IPS-15b (cell line): Measurements from ENCODE around the gene RPF1.

Source experiments
- H3K27me3 ChIP-seq: one replicate; pipeline ENCODE4 v1.6.1; 2013; ENCODE audit warnings: low read length; ENCODE audit not compliant: control insufficient read depth, insufficient read depth
- H3K36me3 ChIP-seq: one replicate; pipeline ENCODE4 v1.6.1; 2013; ENCODE audit warnings: low read length; ENCODE audit not compliant: control insufficient read depth, insufficient read depth
- H3K4me1 ChIP-seq: one replicate; pipeline ENCODE4 v1.6.1; 2013; ENCODE audit warnings: mild to moderate bottlenecking, low read length; ENCODE audit not compliant: control insufficient read depth, insufficient read depth
- H3K4me3 ChIP-seq: one replicate; pipeline ENCODE4 v1.5.1; 2013; ENCODE audit warnings: low read depth, low read length
- H3K9ac ChIP-seq: one replicate; pipeline ENCODE4 v1.6.1; 2013; ENCODE audit warnings: low read depth, mild to moderate bottlenecking, low read length
- H3K9me3 ChIP-seq: one replicate; pipeline ENCODE4 v1.6.1; 2013; ENCODE audit warnings: mild to moderate bottlenecking, low read length; ENCODE audit not compliant: control insufficient read depth, insufficient read depth

The RPF1 gene

DNA sequence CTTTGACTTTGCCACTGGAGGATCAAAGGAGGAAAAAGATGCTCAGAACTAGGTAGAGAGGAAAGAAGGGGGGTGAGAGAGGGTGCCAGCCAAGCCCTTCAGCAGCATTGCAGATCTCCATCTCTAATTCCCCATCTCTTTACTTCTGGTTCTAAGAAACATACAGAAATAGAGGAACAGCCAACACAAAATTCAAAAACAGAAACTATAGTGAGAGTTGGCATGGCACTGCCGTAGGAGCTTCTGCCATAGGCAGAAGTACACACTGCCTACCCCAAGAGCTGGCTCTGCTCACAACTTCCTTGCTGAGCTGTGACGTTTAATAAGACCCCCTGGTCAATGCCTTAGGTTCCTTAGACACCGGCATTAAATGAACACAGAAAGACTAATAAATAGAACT lies 26.6 kb upstream of the RPF1 start:
- H3K4me3 ChIP-seq = no peak overlapping the region
- H3K36me3 ChIP-seq = no peaks in the 10 kb centered on the region
- peaks cover 2% of the 10 kb centered on the region for H3K27me3 ChIP-seq
- H3K4me1 ChIP-seq = no peaks in the 10 kb centered on the region
- no peak overlapping the region for H3K9ac ChIP-seq
- H3K9me3 ChIP-seq = no peaks in the 10 kb centered on the region

- Histone ChIP-seq H3K9ac (no peak overlapping the region), H3K4me3 (no peak overlapping the region), H3K27me3 (peaks cover 13% of the 10 kb centered on the region), H3K36me3 (no peaks in the 10 kb centered on the region), H3K4me1 (no peaks in the 10 kb centered on the region), H3K9me3 (no peaks in the 10 kb centered on the region)
Measured at GRCh38 chr1:84462118-84462517, 16.9 kb upstream of the RPF1 start.

DNA sequence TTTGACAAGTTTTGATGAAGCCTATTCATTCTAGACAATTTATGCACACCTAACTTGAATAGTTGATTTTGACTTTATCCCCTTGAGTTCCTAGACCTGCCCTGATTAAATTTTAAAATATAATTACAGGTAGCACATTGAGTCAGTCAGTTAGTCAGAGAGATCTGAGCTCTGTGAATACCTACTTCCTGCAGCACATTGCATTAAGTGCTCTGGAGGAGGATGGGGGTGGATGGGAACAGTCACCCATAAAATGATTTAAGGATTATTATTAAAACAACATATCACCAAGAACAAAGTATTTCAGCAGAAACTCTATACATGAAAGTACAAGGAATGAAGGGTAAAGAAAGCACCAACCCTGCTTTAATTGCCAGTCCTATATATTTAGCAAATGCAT lies 11.8 kb upstream of the RPF1 start:
- no peaks in the 10 kb centered on the region for H3K9me3 ChIP-seq
- H3K36me3 ChIP-seq = no peaks in the 10 kb centered on the region
- H3K4me3 ChIP-seq = no peak overlapping the region
- peaks cover 14% of the 10 kb centered on the region for H3K27me3 ChIP-seq
- H3K4me1 ChIP-seq = no peaks in the 10 kb centered on the region
- no peak overlapping the region for H3K9ac ChIP-seq

- Histone ChIP-seq H3K4me3 (no peak overlapping the region), H3K36me3 (no peaks in the 10 kb centered on the region), H3K4me1 (no peaks in the 10 kb centered on the region), H3K9me3 (no peaks in the 10 kb centered on the region), H3K27me3 (peaks cover 41% of the 10 kb centered on the region), H3K9ac (no peak overlapping the region)
Measured at GRCh38 chr1:84476225-84476624, 2.8 kb upstream of the RPF1 start.

GRCh38 chr1:84479998-84480397 lies 932 bp downstream of the RPF1 start:
- Histone ChIP-seq H3K4me1 (no peaks in the 10 kb centered on the region), H3K27me3 (peaks cover 27% of the 10 kb centered on the region), H3K36me3 (peaks cover 4% of the 10 kb centered on the region), H3K4me3 (peak overlapping the region; percentile 64), H3K9ac (peak overlapping the region; percentile 72), H3K9me3 (no peaks in the 10 kb centered on the region)

GRCh38 chr1:84480650-84481049 lies 1.6 kb downstream of the RPF1 start:
- Histone ChIP-seq H3K9me3 (no peaks in the 10 kb centered on the region), H3K4me1 (no peaks in the 10 kb centered on the region), H3K27me3 (peaks cover 20% of the 10 kb centered on the region), H3K36me3 (peaks cover 4% of the 10 kb centered on the region), H3K9ac (no peak overlapping the region), H3K4me3 (peak overlapping the region; percentile 64)

DNA sequence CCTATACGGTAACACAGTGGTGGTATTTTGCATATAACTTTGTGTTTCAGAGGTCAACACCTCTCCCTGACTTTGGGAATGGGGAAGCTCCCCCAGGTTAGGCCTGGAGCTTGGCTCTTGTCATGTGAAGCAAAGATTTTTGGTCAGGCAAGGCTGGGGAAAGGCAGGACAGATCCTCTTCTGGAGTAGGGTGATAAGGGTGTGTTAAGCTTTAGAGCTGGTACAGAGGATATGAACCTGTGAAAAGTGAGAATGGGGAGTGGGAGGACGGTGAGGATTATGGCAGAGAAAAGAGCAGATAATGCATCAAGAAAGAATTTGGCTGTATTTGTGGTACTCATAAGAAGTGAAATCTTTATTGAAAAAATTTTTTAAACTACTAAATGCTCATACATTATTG lies 2.3 kb downstream of the RPF1 start:
- Histone ChIP-seq H3K4me1 (no peaks in the 10 kb centered on the region), H3K9me3 (no peaks in the 10 kb centered on the region), H3K36me3 (peaks cover 4% of the 10 kb centered on the region), H3K9ac (no peak overlapping the region), H3K4me3 (no peak overlapping the region), H3K27me3 (peaks cover 17% of the 10 kb centered on the region)

DNA sequence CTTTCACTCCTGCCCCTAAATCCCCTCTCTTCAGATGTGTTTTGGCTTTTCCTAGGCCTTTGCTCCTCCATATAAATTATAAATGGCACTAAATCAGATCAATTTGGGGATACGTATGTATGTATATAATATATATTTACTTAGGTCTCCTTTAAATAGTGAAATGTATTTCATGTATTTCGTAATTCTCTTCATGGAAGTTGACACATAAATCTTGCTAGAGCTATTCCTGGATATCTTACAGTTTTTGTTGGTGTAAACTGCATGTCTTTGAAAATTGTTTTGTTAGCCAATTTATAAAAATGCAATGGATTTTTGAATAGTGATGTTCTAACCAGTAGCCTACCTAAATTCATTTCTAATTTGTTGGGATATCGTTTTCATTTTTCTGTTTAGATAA lies 9.0 kb downstream of the RPF1 start:
- Histone ChIP-seq H3K36me3 (peaks cover 9% of the 10 kb centered on the region), H3K9ac (no peak overlapping the region), H3K9me3 (no peaks in the 10 kb centered on the region), H3K4me1 (no peaks in the 10 kb centered on the region), H3K4me3 (no peak overlapping the region), H3K27me3 (no peaks in the 10 kb centered on the region)

- no peaks in the 10 kb centered on the region for H3K4me1 ChIP-seq
- H3K36me3 ChIP-seq = peaks cover 5% of the 10 kb centered on the region
- H3K9ac ChIP-seq = no peak overlapping the region
- no peak overlapping the region for H3K4me3 ChIP-seq
- no peaks in the 10 kb centered on the region for H3K9me3 ChIP-seq
- H3K27me3 ChIP-seq = no peaks in the 10 kb centered on the region
Measured at GRCh38 chr1:84489766-84490165, 10.7 kb downstream of the RPF1 start.

GRCh38 chr1:84492726-84493125 lies 13.7 kb downstream of the RPF1 start:
- H3K36me3 ChIP-seq = peaks cover 5% of the 10 kb centered on the region
- H3K27me3 ChIP-seq = no peaks in the 10 kb centered on the region
- no peaks in the 10 kb centered on the region for H3K9me3 ChIP-seq
- no peak overlapping the region for H3K4me3 ChIP-seq
- no peaks in the 10 kb centered on the region for H3K4me1 ChIP-seq
- no peak overlapping the region for H3K9ac ChIP-seq

GRCh38 chr1:84493747-84494146 lies 14.7 kb downstream of the RPF1 start:
- H3K9ac ChIP-seq = no peak overlapping the region
- no peaks in the 10 kb centered on the region for H3K9me3 ChIP-seq
- H3K4me1 ChIP-seq = no peaks in the 10 kb centered on the region
- no peak overlapping the region for H3K4me3 ChIP-seq
- no peaks in the 10 kb centered on the region for H3K27me3 ChIP-seq
- H3K36me3 ChIP-seq = peaks cover 5% of the 10 kb centered on the region

DNA sequence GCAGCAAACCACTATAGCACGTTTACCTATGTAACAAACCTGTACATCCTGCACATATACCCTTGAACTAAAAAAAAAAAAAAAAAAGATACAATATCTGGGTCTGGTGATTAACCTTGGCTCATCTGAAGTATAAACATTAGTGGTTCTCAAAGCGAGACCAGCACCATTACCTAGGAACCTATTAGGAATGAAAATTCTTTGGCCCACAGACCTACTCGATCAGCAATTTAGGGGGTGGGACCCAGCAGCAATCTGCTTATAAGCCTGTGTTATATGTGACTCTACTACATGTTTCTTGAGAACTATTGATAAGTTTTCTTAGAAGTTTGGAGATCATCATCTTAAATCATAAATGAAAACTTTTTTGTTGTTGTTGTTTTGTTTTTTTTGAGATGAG lies 17.4 kb downstream of the RPF1 start:
- no peaks in the 10 kb centered on the region for H3K36me3 ChIP-seq
- H3K9me3 ChIP-seq = no peaks in the 10 kb centered on the region

More for the DNA sequence above, 17.4 kb downstream of the RPF1 start:
- Histone ChIP-seq H3K4me3 (no peak overlapping the region), H3K9ac (no peak overlapping the region), H3K4me1 (peaks cover 7% of the 10 kb centered on the region), H3K27me3 (no peaks in the 10 kb centered on the region)
